Thyroid gland (tissue), 4 donors: Measurements from ENCODE around the gene PLXND1. TPM values are rescaled to one million over a fixed set of nuclear protein-coding genes. Genes with fewer than 3 reads are reported as not detected.

Experiments used
- DNase-seq, 2 donors: peaks; one replicate each; pipeline ENCODE4 v3.0.0-alpha.2; 2019
- H3K27ac ChIP-seq, 3 donors: fragments of 200-600 bp; sonication (generic); 1 replicate in 2 of 3; 2 replicates in 1 of 3; pipeline ENCODE4 v1.5.1; 2016 to 2019; ENCODE audit warnings: mild to moderate bottlenecking in 1 of 3, moderate library complexity in 1 of 3
- H3K27me3 ChIP-seq: fragments of 200-600 bp; sonication (generic); one replicate; pipeline ENCODE4 v1.5.1; 2019
- H3K36me3 ChIP-seq, 2 donors: fragments of 200-600 bp; sonication (generic); one replicate each; pipeline ENCODE4 v1.5.1; 2016 to 2019
- H3K4me1 ChIP-seq, 2 donors: fragments of 200-600 bp; sonication (generic); one replicate each; pipeline ENCODE4 v1.5.1; 2017 to 2019
- H3K4me3 ChIP-seq, 3 donors: fragments of 200-600 bp; sonication (generic); replicated peaks in 1 of 3; 1 replicate in 2 of 3; 2 replicates in 1 of 3; pipeline ENCODE4 v1.5.1; 2016; ENCODE audit warnings: mild to moderate bottlenecking in 1 of 3
- H3K9me3 ChIP-seq: fragments of 200-600 bp; sonication (generic); one replicate; pipeline ENCODE4 v1.5.1; 2017
- POLR2A ChIP-seq, 2 donors: fragments of 450-650 bp; IDR thresholded peaks; one replicate each; pipeline ENCODE4 v1.6.1; 2017; ENCODE audit warnings: antibody characterized with exemption in 2 of 2, mild to moderate bottlenecking in 2 of 2, moderate library complexity in 1 of 2
- WGBS, 2 donors: methylation state at CpG; one replicate each; pipeline ENCODE4 v1.1.5; 2017; 5-methylcytosine and 5-hydroxymethylcytosine counted together
- intact Hi-C: fragments of 100-400 bp; cut with DNase I; formaldehyde crosslinking; loops from one replicate; pipeline ENCODE4 v1.15.1; 2023
- total RNA-seq, 4 donors: library from RNA; depleted of rRNA; stranded (reverse); fragments of >200 nt; gene quantifications; one replicate each; pipeline ENCODE4 v1.2.3, GENCODE V29; 2016
- TF ChIP-seq, protein P1 (sequence below), 6 experiments: fragments of 200-600 bp in 3 of 6; fragments of 450-650 bp in 3 of 6; sonication (generic) in 3 of 6; IDR thresholded peaks; one replicate each; pipeline ENCODE4 v1.5.1; 2016 to 2019; ENCODE audit warnings: antibody characterized with exemption in 6 of 6, mild to moderate bottlenecking in 2 of 6, inconsistent platforms in 1 of 6, moderate library complexity in 1 of 6

The PLXND1 gene
- total RNA-seq, 4 donors from 2014 or later = 50.7 to 69.8 (median 60.8) TPM

DNA sequence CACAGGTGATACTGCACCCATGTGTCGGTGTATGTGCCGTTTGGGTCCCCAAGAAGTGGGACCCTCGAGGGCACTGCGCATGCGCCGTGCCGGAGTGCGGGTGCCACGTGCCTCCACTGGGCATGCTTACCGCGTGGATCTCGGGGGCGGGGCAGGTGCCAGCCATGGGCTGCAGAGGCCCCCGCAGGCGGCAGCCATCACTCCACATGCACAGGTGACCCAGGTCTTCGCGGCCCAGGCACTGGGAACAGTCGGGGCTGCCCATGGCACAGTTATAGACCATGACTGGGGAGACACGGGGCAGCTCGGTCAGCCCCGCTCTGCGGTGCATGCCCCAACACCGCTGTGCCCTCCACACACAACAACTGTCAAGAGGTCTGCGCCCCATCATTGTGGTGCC, 32.3 kb downstream of the PLXND1 start:
- peaks cover 0 to 23% of the 10 kb centered on the region in 2 donors for H3K4me1 ChIP-seq
- 94% methylated on average over 14 to 21 of the region's 24 CpGs for WGBS, 2 donors
- H3K9me3 ChIP-seq = no peaks in the 10 kb centered on the region
- H3K4me3 ChIP-seq = no peak overlapping the region
- H3K27me3 ChIP-seq = no peaks in the 10 kb centered on the region
- H3K36me3 ChIP-seq = peaks cover 7 to 21% of the 10 kb centered on the region in 2 donors
- no peak for DNase-seq
- intact Hi-C loops = no loop called here
- H3K27ac ChIP-seq = no peak overlapping the region
- no peak for TF ChIP-seq POLR2A (IDR thresholded peaks at IDR 0.05)
- TF ChIP-seq, protein P1, sequence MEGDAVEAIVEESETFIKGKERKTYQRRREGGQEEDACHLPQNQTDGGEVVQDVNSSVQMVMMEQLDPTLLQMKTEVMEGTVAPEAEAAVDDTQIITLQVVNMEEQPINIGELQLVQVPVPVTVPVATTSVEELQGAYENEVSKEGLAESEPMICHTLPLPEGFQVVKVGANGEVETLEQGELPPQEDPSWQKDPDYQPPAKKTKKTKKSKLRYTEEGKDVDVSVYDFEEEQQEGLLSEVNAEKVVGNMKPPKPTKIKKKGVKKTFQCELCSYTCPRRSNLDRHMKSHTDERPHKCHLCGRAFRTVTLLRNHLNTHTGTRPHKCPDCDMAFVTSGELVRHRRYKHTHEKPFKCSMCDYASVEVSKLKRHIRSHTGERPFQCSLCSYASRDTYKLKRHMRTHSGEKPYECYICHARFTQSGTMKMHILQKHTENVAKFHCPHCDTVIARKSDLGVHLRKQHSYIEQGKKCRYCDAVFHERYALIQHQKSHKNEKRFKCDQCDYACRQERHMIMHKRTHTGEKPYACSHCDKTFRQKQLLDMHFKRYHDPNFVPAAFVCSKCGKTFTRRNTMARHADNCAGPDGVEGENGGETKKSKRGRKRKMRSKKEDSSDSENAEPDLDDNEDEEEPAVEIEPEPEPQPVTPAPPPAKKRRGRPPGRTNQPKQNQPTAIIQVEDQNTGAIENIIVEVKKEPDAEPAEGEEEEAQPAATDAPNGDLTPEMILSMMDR (IDR thresholded peaks at IDR 0.05) = no peak

DNA sequence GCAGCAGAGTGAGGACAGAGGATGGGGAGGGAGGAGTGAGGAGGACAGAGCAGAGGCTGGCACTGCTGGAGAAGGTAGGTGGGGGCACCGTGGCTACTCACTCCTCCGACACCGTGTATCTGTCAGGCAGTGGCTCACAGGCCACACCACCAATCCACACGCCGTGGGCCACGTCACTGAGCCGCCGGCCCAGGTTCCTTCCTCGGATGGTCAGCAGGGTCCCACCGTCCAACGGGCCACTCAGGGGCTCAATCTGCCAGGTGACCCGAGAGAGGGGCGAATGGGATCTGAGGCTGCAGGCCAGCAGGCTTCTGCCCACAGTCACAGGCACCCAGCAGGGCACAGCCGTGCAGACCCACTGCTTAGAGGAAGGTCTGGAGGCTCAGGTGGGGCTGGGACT, 33.0 kb downstream of the PLXND1 start:
- H3K27me3 ChIP-seq = no peaks in the 10 kb centered on the region
- H3K36me3 ChIP-seq = peaks cover 7 to 21% of the 10 kb centered on the region in 2 donors
- intact Hi-C loops = no loop called here
- H3K4me3 ChIP-seq = no peak overlapping the region
- no peak overlapping the region for H3K27ac ChIP-seq
- DNase-seq = no peak
- peaks cover 0 to 17% of the 10 kb centered on the region in 2 donors for H3K4me1 ChIP-seq
- WGBS, 2 donors = 92 to 97% methylated on average over 10 to 12 of the region's 14 CpGs
- TF ChIP-seq POLR2A (IDR thresholded peaks at IDR 0.05) = no peak
- TF ChIP-seq, protein P1 (IDR thresholded peaks at IDR 0.05) = no peak
- no peaks in the 10 kb centered on the region for H3K9me3 ChIP-seq

DNA sequence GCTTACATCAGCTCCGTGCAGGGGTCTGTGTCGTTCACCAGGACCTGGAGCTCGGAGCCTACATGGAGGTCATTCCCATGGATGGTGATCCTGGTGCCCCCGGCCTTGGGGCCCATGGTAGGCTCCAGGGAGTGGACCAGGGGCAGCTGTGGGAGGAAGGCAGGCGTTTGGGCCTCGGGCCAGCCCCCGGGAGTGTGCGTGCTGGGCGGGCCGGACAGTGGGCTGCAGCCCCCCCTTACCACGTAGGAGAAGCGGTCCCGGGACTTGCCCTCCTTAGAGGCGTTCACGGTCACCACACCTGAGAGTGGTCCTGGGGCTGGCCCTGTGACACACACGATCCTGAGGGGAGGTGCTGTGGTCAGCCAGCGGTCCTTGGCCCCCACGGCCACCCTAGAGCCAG, 33.9 kb downstream of the PLXND1 start:
- H3K4me1 ChIP-seq = peaks cover 0 to 8% of the 10 kb centered on the region in 2 donors
- no peak for DNase-seq
- TF ChIP-seq, protein P1 (IDR thresholded peaks at IDR 0.05) = no peak
- TF ChIP-seq POLR2A (IDR thresholded peaks at IDR 0.05) = no peak
- H3K9me3 ChIP-seq = no peaks in the 10 kb centered on the region
- no peak overlapping the region for H3K4me3 ChIP-seq
- no peak overlapping the region for H3K27ac ChIP-seq
- H3K36me3 ChIP-seq = peaks cover 7 to 21% of the 10 kb centered on the region in 2 donors
- 100% methylated on average over 7 of the region's 18 CpGs; no CpG with 5 or more reads in 1 of the 2 donors for WGBS, 2 donors
- H3K27me3 ChIP-seq = no peaks in the 10 kb centered on the region
- intact Hi-C loops = no loop called here

DNA sequence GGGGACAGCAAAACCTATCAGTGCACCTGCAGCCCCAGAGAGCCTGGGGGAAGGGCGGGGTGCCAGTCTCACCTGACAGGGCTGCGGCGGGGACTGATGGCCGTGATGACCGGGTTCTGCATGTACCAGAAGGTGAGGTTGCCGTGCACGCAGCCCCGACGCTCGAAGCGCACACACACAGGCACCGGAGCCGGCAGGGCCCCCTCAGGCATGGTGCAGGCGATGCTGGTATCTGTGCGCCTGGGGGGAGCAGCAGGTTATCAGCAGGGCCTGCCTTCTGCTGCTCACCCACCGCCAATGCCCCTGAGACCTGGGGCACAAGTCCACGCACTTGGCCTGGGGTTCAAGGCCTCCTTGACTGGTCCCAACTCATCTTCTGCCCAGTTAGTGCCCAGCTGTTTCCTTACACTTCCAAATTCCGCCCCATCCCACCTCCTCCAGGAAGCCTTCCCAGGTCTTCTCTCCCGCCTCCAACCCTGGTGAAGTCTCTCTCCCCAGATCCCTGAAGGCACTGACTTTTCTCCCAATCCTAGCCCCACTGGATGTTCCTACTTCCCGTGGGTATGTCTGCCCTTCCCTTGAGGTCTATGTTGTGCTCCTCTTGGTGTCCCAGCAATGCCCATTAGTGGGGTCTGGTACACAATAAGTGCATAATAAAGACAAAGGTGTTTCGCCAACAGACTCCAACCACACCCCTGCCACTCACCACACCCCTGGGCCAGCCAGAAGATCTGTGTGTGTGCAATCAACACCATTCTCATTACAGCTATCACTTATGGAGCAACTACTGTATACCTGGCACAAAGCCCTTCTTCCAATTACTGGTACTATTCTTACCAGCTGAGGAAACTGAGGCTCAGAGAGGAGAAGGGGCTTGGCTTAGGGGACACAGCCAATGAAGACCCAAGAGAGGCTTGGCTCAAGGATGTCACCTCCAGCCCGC, 34.6 kb downstream of the PLXND1 start:
- Histone ChIP-seq H3K4me1 (peaks cover 0 to 1% of the 10 kb centered on the region in 2 donors), H3K9me3 (no peaks in the 10 kb centered on the region), H3K27ac (no peak overlapping the region), H3K27me3 (no peaks in the 10 kb centered on the region), H3K4me3 (no peak overlapping the region), H3K36me3 (peaks cover 7 to 21% of the 10 kb centered on the region in 2 donors)
- 94 to 95% methylated on average over 15 to 22 of the region's 22 CpGs for WGBS, 2 donors
- DNase-seq = no peak
- TF ChIP-seq POLR2A (IDR thresholded peaks at IDR 0.05) = no peak
- TF ChIP-seq, protein P1 (IDR thresholded peaks at IDR 0.05) = no peak
- intact Hi-C loops = no loop called here

DNA sequence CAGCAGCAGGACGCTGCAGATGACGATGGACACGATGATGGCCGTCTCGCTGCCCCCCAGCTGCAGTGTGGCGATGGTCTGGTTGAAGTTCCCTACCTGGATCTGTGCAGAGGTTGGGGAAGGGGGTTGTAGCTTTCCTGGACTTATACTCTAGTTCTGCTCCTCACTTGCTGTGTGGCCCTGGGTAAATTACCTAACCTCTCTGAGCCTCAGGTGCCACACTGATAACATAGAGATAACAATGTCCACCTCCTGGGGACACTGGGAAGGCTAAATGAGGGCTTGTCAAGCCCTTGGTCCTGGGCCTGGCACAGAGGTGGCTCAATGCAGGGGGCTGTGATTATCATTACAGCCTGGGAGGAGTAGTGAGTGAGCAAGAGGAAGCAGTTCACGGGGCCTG, 36.6 kb downstream of the PLXND1 start:
- intact Hi-C loops = no loop called here
- no peaks in the 10 kb centered on the region for H3K27me3 ChIP-seq
- H3K36me3 ChIP-seq = peaks cover 11 to 21% of the 10 kb centered on the region in 2 donors
- TF ChIP-seq, protein P1 (IDR thresholded peaks at IDR 0.05) = no peak
- TF ChIP-seq POLR2A (IDR thresholded peaks at IDR 0.05) = no peak
- no peak for DNase-seq
- no peaks in the 10 kb centered on the region for H3K4me1 ChIP-seq
- WGBS, 2 donors = 97 to 98% methylated on average over 7 of the region's 7 CpGs
- H3K4me3 ChIP-seq = no peak overlapping the region
- no peak overlapping the region for H3K27ac ChIP-seq
- no peaks in the 10 kb centered on the region for H3K9me3 ChIP-seq
